HG03060 (cell line): ENCODE measurements around the gene ASXL1.
"Not testable (repeated sequence)": the region's sequence is repeated elsewhere in the genome, so short reads cannot be mapped to it uniquely, and the experiment has no call there.

Experiments
- ATAC-seq: cut with Tn5 transposase; IDR thresholded peaks from one replicate; pipeline ENCODE4 v1.9.1; 2021; ENCODE audit warnings: low read depth, moderate number of reproducible peaks; ENCODE audit not compliant: unreplicated experiment

ASXL1 gene

DNA sequence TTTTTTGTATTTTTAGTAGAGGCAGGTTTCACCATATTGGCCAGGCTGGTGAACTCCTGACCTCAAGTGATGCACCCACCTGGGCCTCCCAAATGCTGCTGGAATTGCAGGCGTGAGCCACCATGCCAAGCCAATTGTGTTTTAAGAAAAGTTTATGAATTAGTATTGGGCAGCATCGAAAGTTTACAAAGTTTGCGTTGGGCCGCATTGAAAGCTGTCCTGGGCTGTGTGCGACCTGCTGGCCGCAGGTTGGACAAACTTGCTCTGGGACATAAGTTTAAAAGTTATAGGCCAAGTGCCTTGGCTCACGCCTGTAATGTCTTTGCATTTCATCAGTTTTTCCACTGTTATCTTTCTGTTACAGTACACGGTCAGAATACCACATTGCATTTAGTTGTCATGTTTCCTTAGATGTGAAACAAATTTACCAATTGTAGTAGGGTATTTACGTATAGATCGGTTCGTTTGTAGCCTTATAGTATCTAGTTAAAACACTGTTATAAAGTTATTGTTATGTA is 39.5 kb downstream of the ASXL1 start:
- ATAC-seq: no peak

DNA sequence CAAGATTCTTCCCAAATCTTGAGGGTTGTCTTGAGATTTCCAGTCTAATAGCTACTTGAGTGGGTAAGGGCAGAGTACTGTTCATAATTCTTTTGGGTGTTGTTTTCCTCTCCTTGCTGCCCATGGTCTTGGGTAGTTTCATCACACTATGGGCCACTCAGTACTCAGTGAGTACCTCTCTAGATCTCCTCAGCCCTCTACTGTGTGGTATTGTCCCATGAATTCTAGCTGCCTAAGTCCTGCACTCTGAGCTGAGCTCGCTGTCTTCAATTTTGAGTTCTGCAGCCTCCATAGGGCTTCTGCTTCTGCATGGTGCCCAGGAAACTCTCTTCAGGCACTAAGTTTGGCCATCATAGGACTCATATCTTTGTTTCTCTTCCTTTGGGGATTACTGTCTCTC is 42.3 kb downstream of the ASXL1 start:
- ATAC-seq: no peak

DNA sequence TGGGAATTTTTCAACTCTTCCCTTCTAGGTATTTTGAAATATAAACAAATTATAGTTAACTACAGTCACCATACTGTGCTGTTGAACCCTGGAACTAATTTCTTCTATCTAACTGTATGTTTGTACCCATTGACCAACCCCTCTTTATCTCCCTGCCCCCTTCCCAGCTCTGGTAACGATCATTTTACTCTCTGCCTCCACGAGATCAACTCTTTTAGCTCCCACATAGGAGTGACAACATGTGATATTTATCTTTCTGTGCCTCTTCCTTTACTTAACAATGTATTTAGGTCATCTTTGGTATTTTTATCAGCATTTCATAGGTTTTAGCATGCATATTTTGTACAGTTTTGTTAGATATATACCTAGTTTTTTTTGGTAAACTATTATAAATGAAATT is 45.9 kb downstream of the ASXL1 start:
- no peak for ATAC-seq

DNA sequence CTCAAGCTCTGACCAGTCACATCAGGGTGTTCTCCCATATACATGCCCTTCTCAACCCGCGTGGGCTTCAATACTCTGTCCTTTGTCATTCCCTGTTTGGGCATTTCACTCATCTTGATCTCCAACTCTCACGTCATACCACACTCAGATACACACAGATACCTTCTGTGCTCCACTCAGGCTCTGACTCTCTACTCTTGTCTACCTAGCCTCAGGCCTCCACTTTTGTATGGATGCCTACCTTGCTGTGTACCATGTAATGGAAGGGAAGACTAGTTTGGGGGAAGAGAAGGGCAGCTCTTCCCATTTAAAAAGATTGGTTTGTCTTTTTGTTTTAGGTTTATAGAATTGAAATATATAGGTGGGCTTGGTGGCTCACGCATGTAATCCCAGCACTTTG is 48.6 kb downstream of the ASXL1 start:
- no peak for ATAC-seq

DNA sequence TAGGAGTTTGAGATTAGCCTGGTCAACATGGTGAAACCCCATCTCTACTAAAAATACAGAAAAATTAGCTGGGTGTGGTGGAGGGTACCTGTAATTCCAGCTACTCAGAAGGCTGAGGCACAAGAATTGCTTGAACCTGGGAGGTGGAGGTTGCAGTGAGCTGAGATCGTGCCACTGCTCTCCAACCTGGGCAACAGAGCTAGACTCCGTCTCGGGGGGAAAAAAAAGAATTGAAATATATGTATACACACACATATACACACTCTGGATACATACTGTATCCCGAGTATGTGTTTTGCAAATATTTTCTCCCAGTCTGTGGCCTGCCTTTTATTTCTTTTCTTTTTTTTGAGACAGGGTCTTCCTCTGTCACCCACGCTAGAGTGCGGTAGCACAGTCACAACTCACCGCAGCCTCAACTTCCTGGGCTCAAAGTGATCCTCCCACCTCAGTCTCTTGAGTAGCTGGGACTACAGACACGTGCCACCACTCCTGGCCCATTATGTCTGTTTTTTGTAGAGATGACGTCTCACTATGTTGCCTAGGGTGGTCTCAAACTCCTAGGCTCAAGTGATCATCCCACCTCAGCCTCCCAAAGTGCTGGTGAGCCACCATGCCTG is 49.1 kb downstream of the ASXL1 start:
- not testable (repeated sequence) for ATAC-seq

DNA sequence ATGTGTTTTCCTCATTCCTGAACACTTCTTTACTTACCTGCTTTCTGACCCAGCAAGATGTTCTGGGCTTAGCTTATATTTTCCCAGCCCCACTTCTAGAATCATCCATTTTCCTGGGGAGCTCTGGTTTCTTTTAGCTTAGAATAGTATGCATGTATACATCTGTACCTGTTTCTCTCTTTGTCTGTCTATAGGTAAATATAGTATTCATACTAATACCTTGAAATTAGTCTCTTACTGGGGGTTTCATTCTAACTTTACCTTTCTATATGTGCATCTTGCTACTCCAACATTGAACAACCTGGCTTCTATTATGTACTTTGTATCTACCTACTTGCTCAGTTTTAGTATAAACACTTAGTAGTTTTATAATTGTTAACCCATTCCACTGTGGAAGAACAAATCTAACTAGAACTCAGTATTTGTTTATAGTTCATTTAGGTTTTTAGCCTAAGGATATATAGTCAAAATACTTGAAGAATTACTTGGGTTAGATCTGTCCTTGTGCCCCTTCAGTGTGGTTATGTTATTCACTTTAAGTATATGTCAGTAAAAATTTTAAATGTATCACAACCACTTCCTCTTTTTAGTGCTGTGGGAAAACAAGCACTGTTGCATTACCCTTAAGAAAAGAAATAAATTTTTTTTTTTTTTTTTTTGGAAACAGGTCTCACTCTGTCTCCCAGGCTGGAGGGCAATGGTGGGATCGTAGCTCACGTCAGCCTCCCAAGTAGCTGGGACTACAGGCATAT is 54.0 kb downstream of the ASXL1 start:
- no peak for ATAC-seq

DNA sequence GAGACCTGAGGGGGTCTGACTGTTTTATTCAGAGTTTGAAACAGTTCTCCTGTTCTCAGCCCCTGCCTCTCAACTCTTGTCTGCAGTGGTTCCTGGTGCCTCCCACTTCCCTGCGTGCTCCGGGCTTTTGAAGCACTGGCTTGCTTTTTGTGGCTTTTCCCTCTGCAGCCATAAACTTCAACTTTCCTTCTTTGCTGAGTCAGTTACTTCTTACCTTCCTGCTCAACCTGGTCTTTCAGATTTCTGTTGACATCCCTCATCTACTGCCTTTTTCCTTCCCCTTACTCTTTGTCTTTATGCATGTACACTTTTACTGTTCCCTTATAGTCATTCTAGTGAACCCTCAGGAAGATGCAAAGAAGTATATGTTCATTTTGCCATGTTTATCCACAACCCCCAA is 57.4 kb downstream of the ASXL1 start:
- no peak for ATAC-seq

DNA sequence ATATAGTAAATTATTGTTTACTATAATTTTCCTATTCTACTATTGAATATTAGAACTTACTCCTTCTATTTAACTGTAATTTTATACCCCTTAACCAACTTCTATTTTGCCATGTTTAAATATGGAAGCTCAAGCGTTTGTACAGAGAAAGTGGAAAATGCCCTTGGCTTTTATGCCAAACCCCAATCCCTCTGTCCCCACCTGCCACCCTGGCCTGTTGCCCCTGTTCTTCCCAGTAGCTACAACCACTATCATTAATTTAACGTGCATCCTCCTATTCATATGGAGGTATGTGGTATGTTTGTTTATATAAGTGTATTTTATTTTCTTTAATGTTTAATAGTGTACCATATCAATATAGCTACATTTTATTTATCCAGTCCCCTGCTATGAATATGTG is 58.1 kb downstream of the ASXL1 start:
- ATAC-seq: no peak

DNA sequence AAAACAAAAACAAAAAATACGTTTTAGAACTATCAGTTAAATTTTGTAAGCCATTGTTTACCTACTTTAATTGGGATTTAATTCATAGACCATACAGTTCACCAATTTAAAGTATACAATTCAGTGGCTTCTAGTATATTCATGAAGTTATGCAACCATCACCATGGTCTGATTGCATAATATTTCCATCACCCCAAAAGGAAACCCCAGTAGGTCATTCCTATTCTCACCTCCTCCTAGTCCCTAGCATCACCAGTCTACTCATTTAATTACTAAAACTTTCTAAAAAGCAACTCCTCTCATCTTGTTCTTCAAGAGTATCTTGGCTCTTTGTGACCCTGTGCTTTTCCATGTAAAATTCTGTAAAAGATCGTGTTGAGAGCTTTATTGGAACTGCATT is 60.2 kb downstream of the ASXL1 start:
- ATAC-seq: no peak

DNA sequence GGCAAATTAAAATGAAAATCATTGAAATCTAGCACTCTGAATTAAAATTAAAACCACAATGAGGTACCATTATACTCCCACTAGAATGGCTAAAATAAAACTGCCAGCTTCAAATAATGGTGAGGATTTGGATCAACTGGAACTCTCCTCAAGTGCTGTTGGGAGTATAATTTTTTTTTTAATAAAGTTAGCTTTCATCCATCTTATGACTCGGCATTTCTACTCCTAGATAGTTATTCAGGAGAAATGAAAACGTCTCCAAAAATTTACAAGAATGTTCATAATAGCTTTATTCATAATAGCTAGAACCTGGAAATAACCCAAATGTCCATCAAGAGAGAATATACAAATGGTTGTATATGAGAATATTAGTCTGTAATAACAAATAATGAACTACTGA is 63.2 kb downstream of the ASXL1 start:
- no peak for ATAC-seq

DNA sequence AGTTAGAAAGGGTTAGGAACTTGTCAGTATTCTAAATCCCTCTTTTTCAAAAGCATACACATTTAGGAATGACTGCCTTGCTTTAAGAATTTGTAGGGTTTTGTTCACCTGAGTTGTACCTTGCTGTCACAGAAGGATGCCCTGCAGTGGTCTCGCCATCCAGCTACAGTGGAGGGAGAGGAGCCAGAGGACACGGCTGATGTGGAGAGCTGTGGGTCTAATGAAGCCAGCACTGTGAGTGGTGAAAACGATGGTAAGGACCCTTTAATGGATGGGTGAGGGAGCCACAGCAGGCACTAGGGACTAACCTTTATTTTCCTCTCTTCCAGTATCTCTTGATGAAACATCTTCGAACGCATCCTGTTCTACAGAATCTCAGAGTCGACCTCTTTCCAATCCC is 69.9 kb downstream of the ASXL1 start:
- no peak for ATAC-seq

DNA sequence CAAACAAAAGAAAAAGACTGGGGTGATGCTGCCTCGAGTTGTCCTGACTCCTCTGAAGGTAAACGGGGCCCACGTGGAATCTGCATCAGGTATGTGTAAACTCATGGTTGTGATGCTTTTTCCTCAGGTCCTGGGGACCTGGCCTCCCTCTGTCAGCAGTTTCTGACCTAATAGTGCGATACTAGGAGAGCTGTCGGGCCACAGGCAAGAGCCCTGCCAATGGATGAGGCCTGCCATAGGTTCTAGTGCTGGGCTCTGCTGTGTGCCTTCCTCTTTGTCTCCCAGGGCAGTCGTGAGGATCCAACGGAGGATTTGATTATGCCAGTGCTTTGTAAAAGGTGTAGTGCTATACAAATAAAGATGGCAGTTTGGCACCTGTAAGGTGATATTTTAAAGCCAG is 71.2 kb downstream of the ASXL1 start:
- ATAC-seq: no peak

DNA sequence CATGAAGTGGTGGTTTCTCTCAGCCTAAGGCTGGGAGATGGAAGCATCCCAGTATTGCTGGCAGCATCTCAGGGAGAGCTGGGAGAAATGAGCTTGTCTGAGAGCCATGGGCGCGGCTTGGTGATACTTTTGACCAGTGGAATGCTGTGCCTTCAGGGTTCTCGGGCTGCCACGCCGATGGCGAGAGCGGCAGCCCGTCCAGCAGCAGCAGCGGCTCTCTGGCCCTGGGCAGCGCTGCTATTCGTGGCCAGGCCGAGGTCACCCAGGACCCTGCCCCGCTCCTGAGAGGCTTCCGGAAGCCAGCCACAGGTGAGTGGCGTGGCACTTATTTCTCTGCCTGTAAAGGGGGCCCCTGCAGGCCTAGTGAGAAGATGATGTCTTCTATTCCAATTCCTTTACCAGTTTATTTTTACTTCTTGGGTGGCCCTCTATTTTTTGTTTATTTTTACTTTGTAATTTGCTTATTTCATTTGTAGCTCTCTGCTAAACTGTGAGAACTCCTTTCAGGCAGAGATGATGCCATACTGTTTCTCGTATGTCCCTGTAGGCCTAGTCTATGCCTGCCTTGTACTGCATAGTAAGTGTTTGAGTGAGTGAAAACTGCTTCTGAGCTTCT is 71.7 kb downstream of the ASXL1 start:
- no peak for ATAC-seq

DNA sequence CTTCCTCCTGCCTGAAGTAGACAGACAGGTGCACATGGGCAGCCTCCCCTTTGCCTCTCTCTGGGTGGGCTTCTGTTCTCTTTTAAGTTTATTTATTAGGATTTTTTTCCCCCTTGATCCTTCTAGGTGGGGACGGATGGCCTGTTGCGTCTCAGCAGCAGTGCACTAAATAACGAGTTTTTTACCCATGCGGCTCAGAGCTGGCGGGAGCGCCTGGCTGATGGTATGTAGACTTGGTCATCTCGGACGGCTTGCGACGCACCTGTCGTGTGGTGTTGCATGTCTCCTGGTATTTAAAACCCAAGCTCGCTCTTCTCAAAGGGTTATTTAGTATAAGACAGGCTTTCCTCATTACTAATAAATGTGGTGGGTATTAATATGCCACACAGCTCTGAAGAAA is 73.3 kb downstream of the ASXL1 start:
- ATAC-seq: no peak

DNA sequence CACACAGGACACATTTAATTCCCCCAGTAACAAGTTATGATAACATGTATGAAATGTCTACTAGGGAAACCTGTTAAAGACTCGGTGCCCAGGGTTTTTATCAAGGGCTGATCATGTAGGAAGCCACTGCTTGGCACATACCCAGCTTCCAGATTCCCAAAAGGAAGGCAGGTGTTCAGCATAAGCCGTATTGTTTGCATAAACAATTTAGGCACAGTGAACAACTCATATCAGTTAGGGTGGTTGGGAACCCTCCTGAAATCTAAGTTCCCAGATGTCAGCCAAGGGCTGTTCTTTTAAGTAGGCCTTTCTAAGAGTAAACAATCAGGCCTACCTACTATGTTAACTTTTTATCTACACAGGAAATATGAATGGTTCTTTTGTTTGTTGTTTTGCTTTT is 74.1 kb downstream of the ASXL1 start:
- ATAC-seq: no peak

DNA sequence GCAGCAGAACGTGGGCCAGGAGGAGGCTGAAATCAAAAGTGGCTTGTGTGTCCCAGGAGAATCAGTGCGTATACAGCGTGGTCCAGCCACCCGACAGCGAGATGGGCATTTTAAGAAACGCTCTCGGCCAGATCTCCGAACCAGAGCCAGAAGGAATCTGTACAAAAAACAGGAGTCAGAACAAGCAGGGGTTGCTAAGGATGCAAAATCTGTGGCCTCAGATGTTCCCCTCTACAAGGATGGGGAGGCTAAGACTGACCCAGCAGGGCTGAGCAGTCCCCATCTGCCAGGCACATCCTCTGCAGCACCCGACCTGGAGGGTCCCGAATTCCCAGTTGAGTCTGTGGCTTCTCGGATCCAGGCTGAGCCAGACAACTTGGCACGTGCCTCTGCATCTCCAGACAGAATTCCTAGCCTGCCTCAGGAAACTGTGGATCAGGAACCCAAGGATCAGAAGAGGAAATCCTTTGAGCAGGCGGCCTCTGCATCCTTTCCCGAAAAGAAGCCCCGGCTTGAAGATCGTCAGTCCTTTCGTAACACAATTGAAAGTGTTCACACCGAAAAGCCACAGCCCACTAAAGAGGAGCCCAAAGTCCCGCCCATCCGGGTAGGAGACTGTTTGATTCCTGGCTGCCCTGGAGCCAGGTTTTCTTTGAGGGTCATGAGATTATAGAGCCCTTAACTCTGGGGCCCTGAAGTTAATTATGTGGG is 75.3 kb downstream of the ASXL1 start:
- no peak for ATAC-seq

DNA sequence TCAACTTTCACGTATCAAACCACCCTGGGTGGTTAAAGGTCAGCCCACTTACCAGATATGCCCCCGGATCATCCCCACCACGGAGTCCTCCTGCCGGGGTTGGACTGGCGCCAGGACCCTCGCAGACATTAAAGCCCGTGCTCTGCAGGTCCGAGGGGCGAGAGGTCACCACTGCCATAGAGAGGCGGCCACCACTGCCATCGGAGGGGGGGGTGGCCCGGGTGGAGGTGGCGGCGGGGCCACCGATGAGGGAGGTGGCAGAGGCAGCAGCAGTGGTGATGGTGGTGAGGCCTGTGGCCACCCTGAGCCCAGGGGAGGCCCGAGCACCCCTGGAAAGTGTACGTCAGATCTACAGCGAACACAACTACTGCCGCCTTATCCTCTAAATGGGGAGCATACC is 76.3 kb downstream of the ASXL1 start:
- no peak for ATAC-seq

DNA sequence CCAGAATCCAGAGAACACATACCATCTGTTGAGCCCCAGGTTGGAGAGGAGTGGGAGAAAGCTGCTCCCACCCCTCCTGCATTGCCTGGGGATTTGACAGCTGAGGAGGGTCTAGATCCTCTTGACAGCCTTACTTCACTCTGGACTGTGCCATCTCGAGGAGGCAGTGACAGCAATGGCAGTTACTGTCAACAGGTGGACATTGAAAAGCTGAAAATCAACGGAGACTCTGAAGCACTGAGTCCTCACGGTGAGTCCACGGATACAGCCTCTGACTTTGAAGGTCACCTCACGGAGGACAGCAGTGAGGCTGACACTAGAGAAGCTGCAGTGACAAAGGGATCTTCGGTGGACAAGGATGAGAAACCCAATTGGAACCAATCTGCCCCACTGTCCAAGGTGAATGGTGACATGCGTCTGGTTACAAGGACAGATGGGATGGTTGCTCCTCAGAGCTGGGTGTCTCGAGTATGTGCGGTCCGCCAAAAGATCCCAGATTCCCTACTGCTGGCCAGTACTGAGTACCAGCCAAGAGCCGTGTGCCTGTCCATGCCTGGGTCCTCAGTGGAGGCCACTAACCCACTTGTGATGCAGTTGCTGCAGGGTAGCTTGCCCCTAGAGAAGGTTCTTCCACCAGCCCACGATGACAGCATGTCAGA is 77.4 kb downstream of the ASXL1 start:
- no peak for ATAC-seq

DNA sequence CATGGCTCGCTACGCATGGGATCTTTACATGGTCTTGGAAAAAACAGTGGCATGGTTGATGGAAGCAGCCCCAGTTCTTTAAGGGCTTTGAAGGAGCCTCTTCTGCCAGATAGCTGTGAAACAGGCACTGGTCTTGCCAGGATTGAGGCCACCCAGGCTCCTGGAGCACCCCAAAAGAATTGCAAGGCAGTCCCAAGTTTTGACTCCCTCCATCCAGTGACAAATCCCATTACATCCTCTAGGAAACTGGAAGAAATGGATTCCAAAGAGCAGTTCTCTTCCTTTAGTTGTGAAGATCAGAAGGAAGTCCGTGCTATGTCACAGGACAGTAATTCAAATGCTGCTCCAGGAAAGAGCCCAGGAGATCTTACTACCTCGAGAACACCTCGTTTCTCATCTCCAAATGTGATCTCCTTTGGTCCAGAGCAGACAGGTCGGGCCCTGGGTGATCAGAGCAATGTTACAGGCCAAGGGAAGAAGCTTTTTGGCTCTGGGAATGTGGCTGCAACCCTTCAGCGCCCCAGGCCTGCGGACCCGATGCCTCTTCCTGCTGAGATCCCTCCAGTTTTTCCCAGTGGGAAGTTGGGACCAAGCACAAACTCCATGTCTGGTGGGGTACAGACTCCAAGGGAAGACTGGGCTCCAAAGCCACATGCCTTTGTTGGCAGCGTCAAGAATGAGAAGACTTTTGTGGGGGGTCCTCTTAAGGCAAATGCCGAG is 78.2 kb downstream of the ASXL1 start:
- ATAC-seq: no peak

DNA sequence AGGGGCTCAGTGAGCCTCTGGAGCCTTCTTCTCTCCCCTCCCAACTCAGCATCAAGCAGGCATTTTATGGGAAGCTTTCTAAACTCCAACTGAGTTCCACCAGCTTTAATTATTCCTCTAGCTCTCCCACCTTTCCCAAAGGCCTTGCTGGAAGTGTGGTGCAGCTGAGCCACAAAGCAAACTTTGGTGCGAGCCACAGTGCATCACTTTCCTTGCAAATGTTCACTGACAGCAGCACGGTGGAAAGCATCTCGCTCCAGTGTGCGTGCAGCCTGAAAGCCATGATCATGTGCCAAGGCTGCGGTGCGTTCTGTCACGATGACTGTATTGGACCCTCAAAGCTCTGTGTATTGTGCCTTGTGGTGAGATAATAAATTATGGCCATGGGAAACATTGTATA is 78.8 kb downstream of the ASXL1 start:
- ATAC-seq: no peak
